HEK293 (cell line): ENCODE measurements around the gene KCNF1.

ENCODE experiments used
- CTCF ChIA-PET: fragments of 350-600 bp; formaldehyde crosslinking; extraction: SDS; loops from one replicate; lab custom pipeline; 2021; ENCODE audit warnings: antibody characterized with exemption; lab: Yijun Ruan, JAX
- POLR2A ChIA-PET: fragments of 300-600 bp; formaldehyde crosslinking; extraction: SDS; loops from one replicate; lab custom pipeline; 2020; ENCODE audit warnings: antibody characterized with exemption, inconsistent platforms; lab: Yijun Ruan, JAX
- H3K27ac ChIP-seq: fragments of 200-500 bp; sonication (Bioruptor generic); 2 replicates; pipeline ENCODE4 v1.5.1; 2014; ENCODE audit warnings: low read depth, low read length, control low read depth, inconsistent platforms; ENCODE audit errors: extremely low read depth
- H3K36me3 ChIP-seq, 2 experiments: fragments of 200-500 bp in 1 of 2; sonication (Bioruptor generic) in 1 of 2; 1 replicate in 1 of 2; 2 replicates in 1 of 2; pipeline ENCODE4 v1.5.1; 2014 to 2017; ENCODE audit warnings: inconsistent platforms in 2 of 2, low read length in 2 of 2; ENCODE audit not compliant: control insufficient read depth in 2 of 2, insufficient read depth in 1 of 2
- H3K4me1 ChIP-seq: fragments of 200-500 bp; sonication (Bioruptor generic); 2 replicates; pipeline ENCODE4 v1.5.1; 2014; ENCODE audit warnings: mild to moderate bottlenecking, low read length, inconsistent platforms; ENCODE audit not compliant: control insufficient read depth, insufficient read depth
- H3K4me3 ChIP-seq: 2 replicates; pipeline ENCODE4 v1.5.1; 2011; ENCODE audit warnings: low read depth, mild to moderate bottlenecking, control low read depth, low read length, moderate library complexity
- H3K9me3 ChIP-seq: fragments of 200-500 bp; sonication (Bioruptor generic); 2 replicates; pipeline ENCODE4 v1.5.1; 2014; ENCODE audit warnings: low read depth, low read length, inconsistent platforms; ENCODE audit not compliant: control insufficient read depth, insufficient read depth
- BCL11A ChIP-seq: fragments of 450-650 bp; formaldehyde crosslinking; IDR thresholded peaks from 2 replicates; pipeline ENCODE4 v1.5.1; 2016; ENCODE audit warnings: low read depth, missing biosample characterization, missing genetic modification characterization
- EGR2 ChIP-seq: fragments of 450-650 bp; formaldehyde crosslinking; IDR thresholded peaks from 2 replicates; pipeline ENCODE4 v1.5.1; 2016; ENCODE audit warnings: low read depth, missing biosample characterization, missing genetic modification characterization
- FEZF1 ChIP-seq: fragments of 450-650 bp; formaldehyde crosslinking; IDR thresholded peaks from 2 replicates; pipeline ENCODE4 v1.5.1; 2016; ENCODE audit warnings: missing biosample characterization, missing genetic modification characterization
- RBAK ChIP-seq: fragments of 450-650 bp; formaldehyde crosslinking; IDR thresholded peaks from 2 replicates; pipeline ENCODE4 v1.5.1; 2016; ENCODE audit warnings: missing biosample characterization, missing genetic modification characterization
- SP2 ChIP-seq: fragments of 450-650 bp; formaldehyde crosslinking; IDR thresholded peaks from 2 replicates; pipeline ENCODE4 v1.5.1; 2016; ENCODE audit warnings: missing biosample characterization, missing genetic modification characterization
- ZBTB8A ChIP-seq: fragments of 450-650 bp; formaldehyde crosslinking; IDR thresholded peaks from 2 replicates; pipeline ENCODE4 v1.5.1; 2016; ENCODE audit warnings: missing biosample characterization, missing genetic modification characterization
- ZNF174 ChIP-seq: fragments of 450-650 bp; formaldehyde crosslinking; IDR thresholded peaks from 2 replicates; pipeline ENCODE4 v1.5.0; 2017; ENCODE audit warnings: missing biosample characterization, mild to moderate bottlenecking, missing genetic modification characterization
- ZNF214 ChIP-seq: fragments of 450-650 bp; formaldehyde crosslinking; IDR thresholded peaks from 2 replicates; pipeline ENCODE4 v1.5.1; 2017; ENCODE audit warnings: missing biosample characterization, mild to moderate bottlenecking, missing genetic modification characterization, borderline replicate concordance
- ZNF221 ChIP-seq: fragments of 450-650 bp; formaldehyde crosslinking; IDR thresholded peaks from 2 replicates; pipeline ENCODE4 v1.5.1; 2017; ENCODE audit warnings: missing biosample characterization, missing genetic modification characterization, borderline replicate concordance
- ZNF335 ChIP-seq: fragments of 450-650 bp; formaldehyde crosslinking; conservative IDR thresholded peaks from 2 replicates; pipeline ENCODE4 v1.5.1; 2016; ENCODE audit warnings: missing biosample characterization, missing genetic modification characterization
- ZNF350 ChIP-seq: fragments of 450-650 bp; formaldehyde crosslinking; IDR thresholded peaks from 2 replicates; pipeline ENCODE4 v1.5.0; 2017; ENCODE audit warnings: missing biosample characterization, mild to moderate bottlenecking, missing genetic modification characterization
- ZNF391 ChIP-seq: fragments of 450-650 bp; formaldehyde crosslinking; IDR thresholded peaks from 2 replicates; pipeline ENCODE4 v1.5.1; 2016; ENCODE audit warnings: low read depth, missing biosample characterization, missing genetic modification characterization, borderline replicate concordance
- ZNF394 ChIP-seq: fragments of 450-650 bp; formaldehyde crosslinking; IDR thresholded peaks from 2 replicates; pipeline ENCODE4 v1.5.1; 2016; ENCODE audit warnings: missing biosample characterization, missing genetic modification characterization, mild to moderate bottlenecking, moderate library complexity, borderline replicate concordance
- ZNF558 ChIP-seq: fragments of 450-650 bp; formaldehyde crosslinking; IDR thresholded peaks from 2 replicates; pipeline ENCODE4 v1.5.1; 2016; ENCODE audit warnings: missing biosample characterization, missing genetic modification characterization
- ZNF560 ChIP-seq: fragments of 450-650 bp; formaldehyde crosslinking; IDR thresholded peaks from 2 replicates; pipeline ENCODE4 v1.5.1; 2017; ENCODE audit warnings: missing biosample characterization, missing genetic modification characterization, borderline replicate concordance
- ZNF585B ChIP-seq: fragments of 450-650 bp; formaldehyde crosslinking; IDR thresholded peaks from 2 replicates; pipeline ENCODE4 v1.5.1; 2016; ENCODE audit warnings: missing biosample characterization, missing genetic modification characterization
- ZNF623 ChIP-seq: fragments of 450-650 bp; formaldehyde crosslinking; IDR thresholded peaks from 2 replicates; pipeline ENCODE4 v1.5.1; 2016; ENCODE audit warnings: missing biosample characterization, missing genetic modification characterization
- ZNF664 ChIP-seq: fragments of 450-650 bp; formaldehyde crosslinking; IDR thresholded peaks from 2 replicates; pipeline ENCODE4 v1.5.1; 2016; ENCODE audit warnings: missing biosample characterization, missing genetic modification characterization
- ZSCAN23 ChIP-seq: fragments of 450-650 bp; formaldehyde crosslinking; IDR thresholded peaks from 2 replicates; pipeline ENCODE4 v1.5.1; 2016; ENCODE audit warnings: missing biosample characterization, missing genetic modification characterization
- TF ChIP-seq, protein P1 (sequence below): fragments of 450-650 bp; formaldehyde crosslinking; IDR thresholded peaks from 2 replicates; pipeline ENCODE4 v1.5.1; 2016; ENCODE audit warnings: missing biosample characterization, missing genetic modification characterization
- TF ChIP-seq, protein P2 (sequence below): fragments of 450-650 bp; formaldehyde crosslinking; IDR thresholded peaks from 2 replicates; pipeline ENCODE4 v1.5.1; 2016; ENCODE audit warnings: missing biosample characterization, missing genetic modification characterization, borderline replicate concordance
- TF ChIP-seq, protein P3 (sequence below): fragments of 450-650 bp; formaldehyde crosslinking; IDR thresholded peaks from 2 replicates; pipeline ENCODE4 v1.5.1; 2016; ENCODE audit warnings: missing biosample characterization, missing genetic modification characterization
- TF ChIP-seq, protein P4 (sequence below): fragments of 450-650 bp; formaldehyde crosslinking; IDR thresholded peaks from 2 replicates; pipeline ENCODE4 v1.5.1; 2017; ENCODE audit warnings: missing biosample characterization, missing genetic modification characterization

The KCNF1 gene

DNA sequence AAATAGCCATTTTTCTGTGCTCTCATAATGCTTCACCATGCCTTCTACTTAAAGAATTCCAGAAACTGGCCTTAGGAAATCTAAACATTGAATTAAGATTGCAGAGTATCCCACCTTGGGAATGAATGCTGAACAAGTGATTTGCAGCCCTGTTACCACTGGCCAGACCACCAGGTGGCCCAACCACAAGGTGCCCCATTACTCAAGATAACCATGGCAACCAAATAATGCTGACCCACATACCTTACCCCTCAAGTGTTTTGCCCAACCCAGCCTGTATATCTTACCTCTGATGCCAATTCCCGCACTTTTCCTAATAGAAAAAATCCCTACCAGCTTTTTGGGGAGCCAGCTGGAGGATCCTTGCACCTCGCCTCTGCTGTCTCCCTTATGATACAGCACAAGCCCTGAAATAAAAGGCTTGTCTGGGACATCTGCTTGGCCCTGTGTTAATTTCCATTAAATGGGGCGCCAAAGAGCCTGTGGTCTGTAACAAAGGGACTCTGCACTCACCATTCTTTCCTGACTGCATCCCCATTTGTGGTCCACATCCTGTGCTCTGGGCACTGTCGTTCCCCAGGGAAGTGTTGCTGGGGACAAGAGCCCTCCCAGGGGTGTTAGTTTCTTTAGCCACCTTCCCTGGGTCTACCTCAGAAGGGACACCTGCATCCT is 17.3 kb upstream of the KCNF1 start:
- Histone ChIP-seq H3K4me3 (no peak overlapping the region), H3K36me3 (no peaks in the 10 kb centered on the region), H3K9me3 (no peaks in the 10 kb centered on the region), H3K27ac (no peak overlapping the region), H3K4me1 (no peaks in the 10 kb centered on the region)
- POLR2A ChIA-PET, result no interaction called here
- TF ChIP-seq ZNF350 (tag by site-specific recombination) (no peak), ZSCAN23 (tag by site-specific recombination) (no peak), RBAK (no peak), ZNF585B (no peak), ZNF335 (no peak), ZNF174 (tag by site-specific recombination) (no peak), ZBTB8A (no peak), ZNF558 (tag by site-specific recombination) (no peak)
- TF ChIP-seq, protein P1, sequence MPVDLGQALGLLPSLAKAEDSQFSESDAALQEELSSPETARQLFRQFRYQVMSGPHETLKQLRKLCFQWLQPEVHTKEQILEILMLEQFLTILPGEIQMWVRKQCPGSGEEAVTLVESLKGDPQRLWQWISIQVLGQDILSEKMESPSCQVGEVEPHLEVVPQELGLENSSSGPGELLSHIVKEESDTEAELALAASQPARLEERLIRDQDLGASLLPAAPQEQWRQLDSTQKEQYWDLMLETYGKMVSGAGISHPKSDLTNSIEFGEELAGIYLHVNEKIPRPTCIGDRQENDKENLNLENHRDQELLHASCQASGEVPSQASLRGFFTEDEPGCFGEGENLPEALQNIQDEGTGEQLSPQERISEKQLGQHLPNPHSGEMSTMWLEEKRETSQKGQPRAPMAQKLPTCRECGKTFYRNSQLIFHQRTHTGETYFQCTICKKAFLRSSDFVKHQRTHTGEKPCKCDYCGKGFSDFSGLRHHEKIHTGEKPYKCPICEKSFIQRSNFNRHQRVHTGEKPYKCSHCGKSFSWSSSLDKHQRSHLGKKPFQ, result no peak
- CTCF ChIA-PET, result interaction anchor here (0.7 kb wide), 1 partner anchor 1827 kb away, joined by 3 read pairs; no protein-coding TSS in a partner anchor

DNA sequence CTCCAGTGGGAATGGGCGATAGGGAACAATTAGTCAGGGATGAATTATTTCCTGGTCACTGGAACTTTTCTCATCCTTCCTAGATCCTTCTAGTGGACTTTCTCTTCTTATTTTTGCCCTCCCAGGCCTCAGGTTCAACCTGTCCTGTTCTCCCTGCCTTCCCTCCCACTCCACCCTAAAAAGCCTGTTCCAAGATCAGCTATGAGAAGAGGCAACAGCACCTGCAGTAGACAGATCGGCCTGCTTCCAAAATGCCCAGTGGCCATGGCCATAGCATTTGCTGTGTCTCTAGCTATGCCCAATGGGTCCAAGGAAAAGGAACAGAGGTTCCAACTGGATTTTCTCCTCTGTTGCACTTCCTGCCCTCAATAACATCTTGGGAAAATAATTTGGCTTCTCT is 16.5 kb upstream of the KCNF1 start:
- POLR2A ChIA-PET, result no interaction called here
- Histone ChIP-seq H3K4me3 (no peak overlapping the region), H3K27ac (no peak overlapping the region), H3K4me1 (no peaks in the 10 kb centered on the region), H3K9me3 (no peaks in the 10 kb centered on the region), H3K36me3 (no peaks in the 10 kb centered on the region)
- CTCF ChIA-PET, result interaction anchor here (0.6 kb wide), 1 partner anchor 585 kb away, joined by 5 read pairs; no protein-coding TSS in a partner anchor
- TF ChIP-seq ZNF664 (tag by site-specific recombination), result no peak
- no peak for TF ChIP-seq ZNF214 (tag by site-specific recombination)
- TF ChIP-seq BCL11A, result no peak
- TF ChIP-seq EGR2 (tag by site-specific recombination), result no peak
- TF ChIP-seq, protein P2, sequence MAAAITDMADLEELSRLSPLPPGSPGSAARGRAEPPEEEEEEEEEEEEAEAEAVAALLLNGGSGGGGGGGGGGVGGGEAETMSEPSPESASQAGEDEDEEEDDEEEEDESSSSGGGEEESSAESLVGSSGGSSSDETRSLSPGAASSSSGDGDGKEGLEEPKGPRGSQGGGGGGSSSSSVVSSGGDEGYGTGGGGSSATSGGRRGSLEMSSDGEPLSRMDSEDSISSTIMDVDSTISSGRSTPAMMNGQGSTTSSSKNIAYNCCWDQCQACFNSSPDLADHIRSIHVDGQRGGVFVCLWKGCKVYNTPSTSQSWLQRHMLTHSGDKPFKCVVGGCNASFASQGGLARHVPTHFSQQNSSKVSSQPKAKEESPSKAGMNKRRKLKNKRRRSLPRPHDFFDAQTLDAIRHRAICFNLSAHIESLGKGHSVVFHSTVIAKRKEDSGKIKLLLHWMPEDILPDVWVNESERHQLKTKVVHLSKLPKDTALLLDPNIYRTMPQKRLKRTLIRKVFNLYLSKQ, result no peak
- TF ChIP-seq ZNF623, result no peak
- TF ChIP-seq ZNF391 (tag by site-specific recombination), result no peak
- TF ChIP-seq ZNF560 (tag by site-specific recombination), result no peak
- TF ChIP-seq FEZF1, result no peak
- TF ChIP-seq ZNF221, result no peak
- TF ChIP-seq, all 188 proteins: peak for 0

DNA sequence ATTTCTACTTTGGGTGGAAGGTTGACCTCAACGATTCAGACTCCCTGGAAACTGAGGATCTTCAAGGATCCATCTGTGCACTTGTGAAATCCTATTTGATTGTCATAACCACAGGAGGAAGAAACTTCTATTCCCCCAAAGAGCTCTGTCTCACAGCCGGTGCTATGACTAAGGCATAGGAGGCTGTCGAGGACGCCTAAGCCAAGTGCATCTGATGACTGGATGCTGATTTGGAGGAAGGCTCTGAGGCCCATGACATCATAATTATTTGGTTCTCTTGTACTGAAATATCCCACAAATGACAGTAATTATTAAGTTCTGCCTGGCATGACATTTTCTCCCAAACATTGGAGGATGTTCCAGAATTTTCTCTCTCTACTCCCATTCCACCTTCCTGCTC is 13.8 kb upstream of the KCNF1 start:
- no peaks in the 10 kb centered on the region for H3K4me1 ChIP-seq
- POLR2A ChIA-PET, result no interaction called here
- no peaks in the 10 kb centered on the region for H3K36me3 ChIP-seq
- no peak overlapping the region for H3K4me3 ChIP-seq
- CTCF ChIA-PET, result interaction anchor here (0.7 to 1.6 kb wide), 5 partner anchors 8 to 216 kb away, joined by 3 to 6 read pairs (median 4); no protein-coding TSS in a partner anchor
- H3K27ac ChIP-seq, result no peak overlapping the region
- H3K9me3 ChIP-seq, result no peaks in the 10 kb centered on the region
- TF ChIP-seq ZNF560 (tag by site-specific recombination) (no peak), ZNF394 (tag by site-specific recombination) (no peak), SP2 (tag by site-specific recombination) (no peak)
- TF ChIP-seq, protein P3, sequence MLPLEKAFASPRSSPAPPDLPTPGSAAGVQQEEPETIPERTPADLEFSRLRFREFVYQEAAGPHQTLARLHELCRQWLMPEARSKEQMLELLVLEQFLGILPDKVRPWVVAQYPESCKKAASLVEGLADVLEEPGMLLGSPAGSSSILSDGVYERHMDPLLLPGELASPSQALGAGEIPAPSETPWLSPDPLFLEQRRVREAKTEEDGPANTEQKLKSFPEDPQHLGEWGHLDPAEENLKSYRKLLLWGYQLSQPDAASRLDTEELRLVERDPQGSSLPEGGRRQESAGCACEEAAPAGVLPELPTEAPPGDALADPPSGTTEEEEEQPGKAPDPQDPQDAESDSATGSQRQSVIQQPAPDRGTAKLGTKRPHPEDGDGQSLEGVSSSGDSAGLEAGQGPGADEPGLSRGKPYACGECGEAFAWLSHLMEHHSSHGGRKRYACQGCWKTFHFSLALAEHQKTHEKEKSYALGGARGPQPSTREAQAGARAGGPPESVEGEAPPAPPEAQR (tag by site-specific recombination), result no peak
- TF ChIP-seq, protein P4, sequence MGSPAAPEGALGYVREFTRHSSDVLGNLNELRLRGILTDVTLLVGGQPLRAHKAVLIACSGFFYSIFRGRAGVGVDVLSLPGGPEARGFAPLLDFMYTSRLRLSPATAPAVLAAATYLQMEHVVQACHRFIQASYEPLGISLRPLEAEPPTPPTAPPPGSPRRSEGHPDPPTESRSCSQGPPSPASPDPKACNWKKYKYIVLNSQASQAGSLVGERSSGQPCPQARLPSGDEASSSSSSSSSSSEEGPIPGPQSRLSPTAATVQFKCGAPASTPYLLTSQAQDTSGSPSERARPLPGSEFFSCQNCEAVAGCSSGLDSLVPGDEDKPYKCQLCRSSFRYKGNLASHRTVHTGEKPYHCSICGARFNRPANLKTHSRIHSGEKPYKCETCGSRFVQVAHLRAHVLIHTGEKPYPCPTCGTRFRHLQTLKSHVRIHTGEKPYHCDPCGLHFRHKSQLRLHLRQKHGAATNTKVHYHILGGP, result no peak
